Right ventricle myocardium superior (tissue), 1 donor: Measurements from ENCODE around the gene MYO5B. TPM values are rescaled to one million over a fixed set of nuclear protein-coding genes. Genes with fewer than 3 reads are reported as not detected.
"Not testable (repeated sequence)": the region's sequence is repeated elsewhere in the genome, so short reads cannot be mapped to it uniquely, and the experiment has no call there.

Source experiments
- ATAC-seq: fragments of 200-7000 bp; cut with Tn5 transposase; one replicate; pipeline ENCODE4 v1.9.1; 2020; ENCODE audit warnings: mild to moderate bottlenecking; ENCODE audit not compliant: poor library complexity
- DNase-seq: peaks from one replicate; pipeline ENCODE4 v3.0.0-alpha.2; 2020
- intact Hi-C: fragments of 100-400 bp; cut with DNase I; formaldehyde crosslinking; loops from one replicate; pipeline ENCODE4 v1.11.2; 2022
- total RNA-seq: library from RNA; stranded (reverse); fragmentation: NEBNext Ultra II Directional; extraction: Animal tissue kit (Norgen Biotek cat#: 25700); gene quantifications from one replicate; pipeline ENCODE4 v1.2.1, GENCODE V29; 2021
- donor health status: DM: no; HTN: yes; CAD: no; lungs with severe emphysema.

The MYO5B gene
- total RNA-seq, 1 donor from 2014 or later, result 0.38 TPM

GRCh38 chr18:50125456-50125855 is 69.5 kb downstream of the MYO5B start:
- no peak for ATAC-seq
- no peak for DNase-seq
- intact Hi-C loops, result no loop called here

- intact Hi-C loops, result no loop called here
- ATAC-seq, result no peak
- no peak for DNase-seq
These were observed 75.7 kb downstream of the MYO5B start for GRCh38 chr18:50119296-50119695.

DNA sequence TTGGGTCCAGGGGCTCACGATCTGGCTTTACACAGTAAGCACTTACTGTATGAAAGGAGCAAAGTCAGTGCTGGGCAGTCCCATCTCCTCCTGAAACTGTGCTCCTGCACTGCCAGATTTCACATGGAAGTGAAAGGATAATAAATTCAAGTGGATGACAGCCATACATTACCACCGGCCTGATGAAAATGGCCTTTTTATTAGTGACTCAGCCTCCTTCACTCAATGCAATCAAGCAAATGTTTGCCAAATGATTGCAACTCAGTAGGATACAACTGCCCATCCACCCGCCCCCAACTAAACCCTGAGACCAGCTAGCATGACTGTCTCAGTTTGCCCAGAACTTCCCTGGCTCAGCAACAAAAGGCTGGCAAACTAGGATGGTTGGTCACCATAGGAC is 77.1 kb downstream of the MYO5B start:
- DNase-seq, result no peak
- no peak for ATAC-seq
- intact Hi-C loops, result no loop called here

DNA sequence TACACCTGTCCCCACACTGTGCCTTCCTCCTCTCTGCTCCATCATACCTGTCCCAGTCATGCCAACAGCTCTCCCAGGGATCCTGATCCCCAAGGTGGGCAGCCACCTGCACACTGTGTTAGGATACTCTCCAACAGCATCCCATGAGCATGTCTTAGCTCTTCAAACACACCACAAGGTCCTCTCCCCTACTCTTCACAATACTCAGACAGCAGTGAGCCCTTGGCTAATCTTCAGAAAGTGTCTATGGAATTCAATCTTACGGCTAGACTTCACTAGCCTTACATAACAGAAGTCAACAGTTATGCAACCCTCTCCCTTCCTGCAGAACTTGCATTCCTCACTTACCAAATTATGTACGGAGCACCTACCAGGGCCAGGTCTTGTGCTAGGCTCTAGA is 79.9 kb downstream of the MYO5B start:
- ATAC-seq, result no peak
- DNase-seq, result no peak
- intact Hi-C loops, result no loop called here

DNA sequence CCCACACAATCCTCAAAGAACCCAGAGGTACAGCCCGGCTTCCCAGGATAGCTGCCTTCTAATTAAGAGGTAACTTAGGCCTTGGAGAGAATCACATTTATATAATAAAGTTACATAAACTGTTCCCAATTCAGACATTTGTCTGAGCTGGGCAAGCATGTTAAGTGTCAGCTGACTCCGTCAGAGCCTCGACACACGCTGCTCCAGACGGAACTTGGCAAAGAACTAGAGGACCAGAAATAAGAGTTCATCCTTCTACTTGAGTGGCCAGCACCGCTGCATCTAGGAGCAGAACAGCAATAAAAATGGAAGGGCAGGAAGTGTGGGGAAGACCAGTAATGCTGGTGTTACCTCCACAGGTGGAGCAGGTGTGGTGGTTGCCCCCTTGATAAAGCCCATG is 80.5 kb downstream of the MYO5B start:
- ATAC-seq, result no peak
- intact Hi-C loops, result no loop called here
- no peak for DNase-seq

GRCh38 chr18:50113726-50114125 is 81.2 kb downstream of the MYO5B start:
- intact Hi-C loops, result no loop called here
- DNase-seq, result no peak
- ATAC-seq, result no peak

- DNase-seq, result no peak
- intact Hi-C loops, result no loop called here
- no peak for ATAC-seq
These were observed 83.5 kb downstream of the MYO5B start for GRCh38 chr18:50111398-50111797.

GRCh38 chr18:50107468-50107977 is 87.4 kb downstream of the MYO5B start:
- ATAC-seq (no peak), DNase-seq (no peak)
- intact Hi-C loops, result no loop called here

GRCh38 chr18:50105027-50105426 is 89.9 kb downstream of the MYO5B start:
- DNase-seq, result no peak
- intact Hi-C loops, result no loop called here
- no peak for ATAC-seq

GRCh38 chr18:50104421-50104820 is 90.5 kb downstream of the MYO5B start:
- DNase-seq (no peak), ATAC-seq (no peak)
- intact Hi-C loops, result no loop called here

DNA sequence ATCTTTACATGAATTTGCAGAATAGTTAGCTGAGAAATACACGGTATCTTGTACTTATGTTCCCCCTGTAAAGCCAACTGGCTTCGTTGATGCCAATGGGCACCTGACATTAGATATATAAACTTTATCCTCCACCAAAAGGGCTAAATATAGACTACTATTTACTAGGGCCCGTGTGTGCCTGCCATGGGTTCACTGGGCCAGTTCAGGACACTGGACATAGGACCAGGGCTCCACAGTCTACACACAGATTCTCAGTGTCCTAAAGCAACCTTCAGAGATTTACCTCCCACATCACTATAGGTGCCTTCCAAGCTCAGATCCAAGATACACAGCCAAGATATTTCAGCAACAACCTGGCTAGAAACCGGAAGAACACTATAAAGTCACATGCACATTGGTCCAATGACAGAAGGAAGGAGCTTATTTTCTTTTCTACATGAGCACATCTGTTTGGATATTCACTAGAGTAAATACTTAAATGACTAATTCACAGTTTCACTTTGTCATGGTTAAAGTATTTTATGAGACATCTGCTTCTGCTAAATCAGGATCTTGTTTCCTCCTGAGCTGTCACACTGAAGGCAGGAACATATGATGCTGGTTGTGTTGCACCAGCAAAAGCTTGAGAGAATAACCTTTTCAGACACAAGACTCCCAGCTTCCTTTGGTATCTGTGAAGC is 95.1 kb downstream of the MYO5B start:
- intact Hi-C loops, result no loop called here
- ATAC-seq (no peak), DNase-seq (no peak)

DNA sequence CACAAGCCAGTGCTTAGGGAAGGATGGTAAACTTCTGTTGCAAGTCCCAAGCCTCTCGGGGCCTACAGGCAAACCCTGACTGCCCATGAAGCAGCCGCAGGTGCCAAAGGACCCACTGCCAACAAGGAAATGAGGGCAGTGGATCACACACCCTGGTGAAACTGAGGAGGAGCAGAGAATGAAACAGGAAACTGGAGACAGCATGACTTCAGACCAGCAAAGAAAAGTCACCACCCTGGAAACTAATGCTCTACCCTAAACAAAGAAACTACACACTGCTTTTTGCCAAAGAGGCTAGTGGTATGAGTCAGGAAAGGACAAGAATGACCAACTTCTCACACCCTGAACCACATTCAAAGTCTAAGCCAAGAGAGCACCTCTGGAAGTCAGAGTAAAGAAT is 97.2 kb downstream of the MYO5B start:
- intact Hi-C loops, result no loop called here
- no peak for DNase-seq
- no peak for ATAC-seq

GRCh38 chr18:50096766-50097435 is 98.0 kb downstream of the MYO5B start:
- intact Hi-C loops, result no loop called here
- DNase-seq (no peak), ATAC-seq (no peak)

DNA sequence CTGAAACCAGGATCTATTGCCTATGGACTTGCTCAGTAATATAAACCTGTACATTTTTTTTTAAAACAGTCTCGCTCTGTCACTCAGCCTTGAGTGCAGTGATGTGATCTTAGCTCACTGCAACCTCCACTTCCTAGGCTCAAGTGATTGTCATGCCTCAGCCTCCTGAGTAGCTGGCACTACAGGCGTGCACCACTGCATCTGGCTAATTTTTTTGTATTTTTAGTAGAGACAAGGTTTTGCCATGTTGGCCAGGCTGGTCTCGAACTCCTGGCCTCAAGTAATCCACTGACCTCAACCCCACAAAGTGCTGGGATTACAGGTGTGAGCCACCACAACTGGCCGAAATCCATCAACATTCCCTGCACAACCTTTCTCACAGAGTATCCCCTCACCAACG is 100.2 kb downstream of the MYO5B start:
- DNase-seq, ATAC-seq, intact Hi-C loops: not testable (repeated sequence)

DNA sequence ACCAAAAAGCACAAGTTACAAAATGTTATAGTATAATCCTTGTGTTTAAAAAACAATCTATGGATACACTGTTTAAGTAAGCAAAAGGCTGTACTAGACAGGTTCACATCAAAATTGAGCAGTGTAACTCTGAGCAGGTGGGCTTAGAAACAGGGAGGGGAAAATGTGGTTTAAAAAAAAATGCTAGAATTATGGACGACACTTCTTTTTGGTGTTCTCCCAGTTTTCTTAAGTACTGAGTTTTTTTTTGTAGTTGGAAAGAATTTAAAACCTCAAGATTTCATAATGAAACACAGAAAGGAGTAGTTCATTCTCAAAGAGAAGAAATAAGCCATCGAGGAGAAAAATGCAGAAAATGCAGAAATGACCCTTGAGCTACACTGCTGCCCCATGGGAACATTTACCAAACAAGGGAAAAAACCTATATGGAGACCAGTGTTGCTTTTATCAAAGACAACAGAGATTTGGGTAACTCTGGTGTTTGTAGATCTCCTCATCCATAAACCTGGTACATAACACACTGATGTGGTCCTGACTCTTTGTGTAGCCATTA is 100.7 kb downstream of the MYO5B start:
- no peak for ATAC-seq
- no peak for DNase-seq
- intact Hi-C loops, result no loop called here

DNA sequence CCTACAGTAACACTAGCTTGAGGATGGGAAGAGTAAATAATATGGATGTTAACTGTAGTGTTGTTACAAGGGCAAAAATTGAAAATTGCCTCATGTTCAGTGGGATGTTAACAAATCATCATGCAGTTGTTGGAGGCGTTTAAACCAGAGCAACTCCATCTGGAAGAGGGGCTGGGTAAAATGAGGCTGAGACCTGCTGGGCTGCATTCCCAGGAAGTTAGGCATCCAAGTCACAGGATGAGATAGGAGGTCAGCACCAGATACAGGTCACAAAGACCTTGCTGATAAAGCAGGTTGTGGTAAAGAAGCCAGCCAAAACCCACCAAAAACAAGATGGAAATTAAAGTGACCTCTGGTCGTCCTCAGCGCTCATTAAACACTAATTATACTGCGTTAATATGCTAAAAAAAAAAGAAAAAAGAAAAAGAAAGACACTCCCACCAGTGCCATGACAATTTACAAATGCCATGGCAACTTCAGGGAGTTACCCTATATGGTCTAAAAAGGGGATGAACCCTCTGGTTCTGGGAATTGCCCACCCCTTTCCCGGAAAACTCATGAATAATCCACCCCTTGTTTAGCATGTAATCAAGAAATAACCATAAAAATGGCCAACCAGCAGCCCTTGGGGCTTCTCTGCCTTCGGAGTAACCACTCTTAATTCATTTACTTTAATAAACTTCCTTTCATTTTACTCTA is 101.4 kb downstream of the MYO5B start:
- ATAC-seq (no peak), DNase-seq (no peak)
- intact Hi-C loops, result no loop called here

DNA sequence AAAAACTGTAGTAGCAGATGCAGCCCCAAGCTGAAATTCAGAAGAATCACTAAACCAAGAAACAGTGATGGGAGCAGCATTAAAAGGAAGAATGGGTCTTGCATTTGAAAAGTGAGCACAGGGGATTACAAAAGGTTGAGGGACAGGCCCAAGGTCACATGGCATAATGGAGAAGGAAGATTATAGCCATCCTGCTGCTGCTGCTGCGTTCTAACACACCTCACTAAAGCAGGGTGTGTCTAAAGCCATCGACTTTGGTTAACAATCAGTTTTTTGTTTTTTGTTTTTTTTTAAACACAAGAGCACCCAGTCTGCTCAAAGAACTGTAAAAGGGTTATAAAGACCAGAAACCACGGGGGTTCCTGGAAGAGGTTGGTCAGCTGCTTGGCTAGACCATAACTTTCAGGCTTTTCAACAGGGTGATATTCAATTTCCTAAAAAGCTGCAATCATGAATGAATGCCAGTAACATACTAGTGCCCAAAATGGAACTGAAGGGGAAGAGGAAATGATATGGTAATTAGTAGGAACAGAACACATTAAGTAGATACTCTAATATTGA is 102.6 kb downstream of the MYO5B start:
- intact Hi-C loops, result no loop called here
- ATAC-seq, result no peak

DNA sequence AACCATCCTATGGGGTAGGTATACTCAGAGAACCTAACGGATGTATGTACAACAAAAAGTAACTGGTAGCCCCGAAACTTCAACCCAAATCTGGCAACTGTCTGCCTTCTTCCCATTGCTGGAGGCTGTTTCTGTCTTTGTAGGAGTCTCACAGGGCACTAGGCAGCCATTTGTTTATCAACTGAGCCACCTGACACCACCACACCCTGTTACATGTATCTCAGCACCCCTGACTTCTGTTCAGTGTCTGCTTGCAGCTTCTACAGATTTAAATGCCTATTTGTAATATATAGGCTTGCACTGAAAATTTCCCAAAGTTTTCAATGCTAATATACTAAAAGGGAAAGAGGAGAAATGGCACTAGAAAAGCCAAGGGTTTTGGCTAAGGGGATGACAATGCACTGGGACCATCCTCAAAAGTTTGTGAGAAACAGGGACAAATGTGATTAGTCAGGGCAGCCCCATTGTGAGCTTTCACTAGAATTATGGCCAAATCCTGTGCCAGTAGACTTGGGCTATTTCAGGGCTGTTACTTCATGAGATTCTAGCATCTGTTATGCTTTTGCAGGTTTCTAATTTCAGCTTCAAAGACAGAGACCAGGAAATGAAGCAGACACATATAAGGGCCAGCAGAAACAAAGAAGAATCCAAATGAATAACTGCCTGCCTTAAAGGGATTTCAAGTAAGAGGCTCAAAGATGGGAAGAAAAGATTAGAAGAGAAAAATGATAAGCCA is 103.3 kb downstream of the MYO5B start:
- ATAC-seq, result no peak

More for the DNA sequence above, 102.6 kb downstream of the MYO5B start:
- no peak for DNase-seq

More for the DNA sequence above, 103.3 kb downstream of the MYO5B start:
- no peak for DNase-seq
- intact Hi-C loops, result no loop called here
